GM12878 (cell line): ENCODE data around the gene SPRED2. TPM values are rescaled to one million over a fixed set of nuclear protein-coding genes. Genes with fewer than 3 reads are reported as not detected.

Source experiments
- ATAC-seq: fragments of 200-7000 bp; cut with Tn5 transposase; 3 replicates; pipeline ENCODE4 v1.9.1; 2020; ENCODE audit warnings: mild to moderate bottlenecking, moderate library complexity
- BruUV-seq: library from RNA; stranded (reverse); fragments of 400-500 nt; replicated peaks from 2 replicates; lab custom pipeline; 2021; lab: Mats Ljungman, UMichigan
- CTCF ChIA-PET: fragments of 300-600 bp; sonication (Branson Sonifier 250); formaldehyde crosslinking; extraction: SDS; loops from one replicate; lab custom pipeline; 2021; ENCODE audit warnings: inconsistent platforms; lab: Yijun Ruan, JAX
- POLR2A ChIA-PET: fragments of 350-600 bp; formaldehyde crosslinking; extraction: SDS; loops from one replicate; lab custom pipeline; 2021; ENCODE audit warnings: inconsistent platforms; lab: Charles Lee
- RAD21 ChIA-PET: fragments of 300-600 bp; sonication (Branson Sonifier 250); formaldehyde crosslinking; loops from one replicate; lab custom pipeline; 2023; ENCODE audit warnings: antibody characterized with exemption; ENCODE audit not compliant: unreplicated experiment; lab: Charles Lee
- SMC1A ChIA-PET: fragments of 300-600 bp; sonication (Branson Sonifier 250); formaldehyde crosslinking; loops from one replicate; lab custom pipeline; 2023; ENCODE audit not compliant: unreplicated experiment, uncharacterized antibody; lab: Charles Lee
- DNase-seq: peaks from one replicate; pipeline ENCODE4 v3.0.0-alpha.2; 2011; ENCODE audit warnings: low read depth, low spot score
- FAIRE-seq: peaks from 3 replicates; lab custom pipeline; 2011; peaks lifted over from hg19 to GRCh38; lab: Jason Lieb, UNC
- H2AFZ ChIP-seq: 2 replicates; pipeline ENCODE4 v1.6.0; 2011; ENCODE audit warnings: low read depth, low read length, control low read depth; ENCODE audit not compliant: control insufficient read depth
- H3K27ac ChIP-seq: 2 replicates; pipeline ENCODE4 v1.5.1; 2011; ENCODE audit warnings: control low read depth; ENCODE audit not compliant: control insufficient read depth, insufficient read depth
- H3K27me3 ChIP-seq, 2 experiments: replicated peaks in 1 of 2; 2 replicates each; pipeline versions ENCODE4 v1.6.0 to v1.6.1; 2011; ENCODE audit warnings: low read length in 1 of 2; ENCODE audit not compliant: control insufficient read depth in 2 of 2, insufficient read depth in 2 of 2
- H3K36me3 ChIP-seq, 2 experiments: 2 replicates each; pipeline ENCODE4 v1.5.1; 2011; ENCODE audit warnings: low read length in 1 of 2; ENCODE audit not compliant: control insufficient read depth in 2 of 2, insufficient read depth in 2 of 2
- H3K4me1 ChIP-seq: 2 replicates; pipeline ENCODE4 v1.6.1; 2011; ENCODE audit warnings: mild to moderate bottlenecking, low read length, moderate library complexity, mixed read lengths; ENCODE audit not compliant: control insufficient read depth, insufficient read depth
- H3K4me2 ChIP-seq: 2 replicates; pipeline ENCODE4 v1.6.0; 2011; ENCODE audit warnings: control low read depth; ENCODE audit not compliant: control insufficient read depth, insufficient read depth
- H3K4me3 ChIP-seq: fragments of 200-600 bp; sonication (generic); 2 replicates; pipeline ENCODE4 v1.5.1; 2016
- H3K79me2 ChIP-seq: 2 replicates; pipeline ENCODE4 v1.6.0; 2011; ENCODE audit warnings: low read length; ENCODE audit not compliant: control insufficient read depth, insufficient read depth
- H3K9ac ChIP-seq: 2 replicates; pipeline ENCODE4 v1.8.0; 2011; ENCODE audit warnings: low read length, control low read depth, mixed read lengths; ENCODE audit not compliant: control insufficient read depth, insufficient read depth
- H3K9me3 ChIP-seq: replicated peaks from 3 replicates; pipeline ENCODE4 v1.5.1; 2011; ENCODE audit warnings: mild to moderate bottlenecking, low read length; ENCODE audit not compliant: control insufficient read depth, insufficient read depth
- H4K20me1 ChIP-seq: 2 replicates; pipeline ENCODE4 v1.6.0; 2011; ENCODE audit not compliant: control insufficient read depth, insufficient read depth
- FOXK2 ChIP-seq: fragments of 450-650 bp; IDR thresholded peaks from 2 replicates; pipeline ENCODE4 v1.6.1; 2017; ENCODE audit warnings: mild to moderate bottlenecking, moderate library complexity
- HCFC1 ChIP-seq: fragments of 150-350 bp; IDR thresholded peaks from 2 replicates; pipeline ENCODE4 v1.6.1; 2014; ENCODE audit warnings: low read length
- HSF1 ChIP-seq: fragments of 150-350 bp; IDR thresholded peaks from 2 replicates; pipeline ENCODE4 v1.6.1; 2014; ENCODE audit warnings: mild to moderate bottlenecking, low read depth, low read length
- KLF5 ChIP-seq: fragments of 450-650 bp; IDR thresholded peaks from 2 replicates; pipeline ENCODE4 v1.6.1; 2014; ENCODE audit warnings: mild to moderate bottlenecking; ENCODE audit not compliant: partially characterized antibody
- MTA3 ChIP-seq: IDR thresholded peaks from 2 replicates; pipeline ENCODE4 v1.6.1; 2012; ENCODE audit warnings: low read length, inconsistent platforms, borderline replicate concordance
- NR2C2 ChIP-seq: IDR thresholded peaks from 2 replicates; pipeline ENCODE4 v1.6.1; 2011; ENCODE audit warnings: borderline replicate concordance, low read depth; ENCODE audit not compliant: control insufficient read depth, insufficient read length
- POLR2AphosphoS5 ChIP-seq: IDR thresholded peaks from 2 replicates; pipeline ENCODE4 v1.6.1; 2011; ENCODE audit warnings: mild to moderate bottlenecking, low read length, inconsistent platforms
- PRDM15 ChIP-seq: fragments of 450-650 bp; formaldehyde crosslinking; IDR thresholded peaks from 2 replicates; pipeline ENCODE4 v1.4.0; 2020; ENCODE audit warnings: mild to moderate bottlenecking, moderate library complexity
- RAD21 ChIP-seq: IDR thresholded peaks from 2 replicates; pipeline ENCODE4 v1.6.1; 2011; ENCODE audit warnings: mild to moderate bottlenecking, low read depth, low read length, moderate library complexity; ENCODE audit not compliant: insufficient read depth
- SMAD5 ChIP-seq: IDR thresholded peaks from 2 replicates; pipeline ENCODE4 v1.6.1; 2016; ENCODE audit warnings: antibody characterized with exemption, low read depth
- ZBTB4 ChIP-seq: fragments of 450-650 bp; formaldehyde crosslinking; IDR thresholded peaks from 2 replicates; pipeline ENCODE4 v1.4.0; 2022; ENCODE audit warnings: mild to moderate bottlenecking, moderate library complexity
- ZNF207 ChIP-seq: fragments of 450-650 bp; IDR thresholded peaks from 2 replicates; pipeline ENCODE4 v1.6.1; 2014; ENCODE audit warnings: antibody characterized with exemption, mild to moderate bottlenecking, borderline replicate concordance
- ZNF384 ChIP-seq: IDR thresholded peaks from 2 replicates; pipeline ENCODE4 v1.6.1; 2012; ENCODE audit warnings: low read depth, mild to moderate bottlenecking, low read length, improper control_type of control experiment, borderline replicate concordance
- ZSCAN29 ChIP-seq: fragments of 450-650 bp; IDR thresholded peaks from 2 replicates; pipeline ENCODE4 v1.6.1; 2017; ENCODE audit warnings: mild to moderate bottlenecking, moderate library complexity
- WGBS: methylation state at CpG from one replicate; pipeline ENCODE4 v1.1.6; 2016; ENCODE audit warnings: low lambda C conversion rate; ENCODE audit not compliant: insufficient replicate concordance, insufficient coverage; ENCODE audit errors: missing lambda C conversion rate; 5-methylcytosine and 5-hydroxymethylcytosine counted together
- in situ Hi-C: fragments of 300-500 bp; cut with MboI; formaldehyde crosslinking; loops from 9 replicates; pipeline ENCODE4 v1.14.3; 2018; ENCODE audit warnings: mixed read lengths
- intact Hi-C: fragments of 100-400 bp; cut with micrococcal nuclease; formaldehyde crosslinking; loops from one replicate; pipeline ENCODE4 v1.14.2; 2022; ENCODE audit not compliant: unreplicated experiment
- polyA plus RNA-seq, 11 experiments: library from polyadenylated mRNA; depleted of rRNA in 4 of 11; unstranded in 6 of 11; stranded (reverse) in 5 of 11; fragments of >200 nt; fragmentation: Nextera tagmentation in 4 of 11; fragmentation: Illumina TruSeq in 1 of 11; extraction: Ambion mirVana in 4 of 11; extraction: Trizol in 1 of 11; gene quantifications; 1 replicate in 1 of 11; 2 replicates in 10 of 11; pipeline versions ENCODE4 v1.2.1 to v1.2.3, GENCODE V29; 2011 to 2016; ENCODE audit warnings: inconsistent platforms in 2 of 11, missing spikeins in 2 of 11, low read depth in 1 of 11
- total RNA-seq, 4 experiments: library from RNA; depleted of rRNA in 3 of 4; stranded (reverse); fragments of >200 nt in 3 of 4; fragmentation: Illumina TruSeq in 1 of 4; extraction: Trizol in 1 of 4; gene quantifications; 2 replicates each; pipeline versions ENCODE4 v1.2.1 to v1.2.3, GENCODE V29; 2013 to 2021

Gene SPRED2
- total and polyA plus RNA-seq, 10 of the 15 experiments (the other 5 are each of a cell fraction or from before 2014, with no cell fraction given) = 3.0 to 23.9 (median 9.7) TPM

- no peak for TF ChIP-seq ZSCAN29
- no peak for TF ChIP-seq POLR2AphosphoS5
- no peak for TF ChIP-seq KLF5
Measured at GRCh38 chr2:65409045-65409444, 23.4 kb downstream of the SPRED2 start (continued).

GRCh38 chr2:65407240-65407639 lies 25.2 kb downstream of the SPRED2 start:
- DNase-seq = no peak
- Histone ChIP-seq H3K9me3 (no peaks in the 10 kb centered on the region), H2AFZ (no peak overlapping the region), H3K36me3 (no peaks in the 10 kb centered on the region), H4K20me1 (no peaks in the 10 kb centered on the region), H3K4me3 (no peak overlapping the region), H3K4me1 (peaks cover 22% of the 10 kb centered on the region), H3K27ac (no peak overlapping the region), H3K79me2 (no peaks in the 10 kb centered on the region; the same call in 1 of the 2 replicates), H3K9ac (no peak overlapping the region), H3K4me2 (no peak overlapping the region), H3K27me3 (no peaks in the 10 kb centered on the region)
- 0% methylated on average over 2 of the region's 2 CpGs for WGBS
- ChIA-PET CTCF (interaction anchor here (0.6 to 3.3 kb wide), 12 partner anchors 10 to 105 kb away, joined by 3 to 16 read pairs (median 4); no protein-coding TSS in a partner anchor), SMC1A (interaction anchor here (0.9 to 7.0 kb wide), 19 partner anchors 8 to 353 kb away, joined by 3 to 54 read pairs (median 8); no protein-coding TSS in a partner anchor), RAD21 (interaction anchor here (0.8 to 4.8 kb wide), 15 partner anchors 10 to 81 kb away, joined by 3 to 29 read pairs (median 5); no protein-coding TSS in a partner anchor), POLR2A (interaction anchor here (0.5 to 2.5 kb wide), 22 partner anchors 8 to 1273 kb away, joined by 3 to 25 read pairs (median 4); no protein-coding TSS in a partner anchor)
- intact Hi-C loops = no loop called here
- no peak for FAIRE-seq
- peak; percentile 28 for ATAC-seq
- in situ Hi-C loops = no loop called here
- BruUV-seq = no TSS peak
- TF ChIP-seq ZNF384 = peak; percentile 34; the same call in 1 of the 2 replicates
- no peak for TF ChIP-seq PRDM15 (CRISPR knock-in tag)
- TF ChIP-seq ZBTB4 (CRISPR knock-in tag) = no peak
- no peak for TF ChIP-seq MTA3
- TF ChIP-seq NR2C2 = no peak
- no peak for TF ChIP-seq FOXK2
- no peak for TF ChIP-seq HSF1
- TF ChIP-seq ZNF207 = no peak
- TF ChIP-seq SMAD5 = no peak
- no peak for TF ChIP-seq RAD21
- TF ChIP-seq HCFC1 = no peak
